Measurements from ENCODE around the gene SNTG2. TPM values are rescaled to one million over a fixed set of nuclear protein-coding genes. Genes with fewer than 3 reads are reported as not detected.

SNTG2 gene
- total and polyA plus RNA-seq, 10 of the 15 experiments (the other 5 are each of a cell fraction or from before 2014, with no cell fraction given), result not detected

DNA sequence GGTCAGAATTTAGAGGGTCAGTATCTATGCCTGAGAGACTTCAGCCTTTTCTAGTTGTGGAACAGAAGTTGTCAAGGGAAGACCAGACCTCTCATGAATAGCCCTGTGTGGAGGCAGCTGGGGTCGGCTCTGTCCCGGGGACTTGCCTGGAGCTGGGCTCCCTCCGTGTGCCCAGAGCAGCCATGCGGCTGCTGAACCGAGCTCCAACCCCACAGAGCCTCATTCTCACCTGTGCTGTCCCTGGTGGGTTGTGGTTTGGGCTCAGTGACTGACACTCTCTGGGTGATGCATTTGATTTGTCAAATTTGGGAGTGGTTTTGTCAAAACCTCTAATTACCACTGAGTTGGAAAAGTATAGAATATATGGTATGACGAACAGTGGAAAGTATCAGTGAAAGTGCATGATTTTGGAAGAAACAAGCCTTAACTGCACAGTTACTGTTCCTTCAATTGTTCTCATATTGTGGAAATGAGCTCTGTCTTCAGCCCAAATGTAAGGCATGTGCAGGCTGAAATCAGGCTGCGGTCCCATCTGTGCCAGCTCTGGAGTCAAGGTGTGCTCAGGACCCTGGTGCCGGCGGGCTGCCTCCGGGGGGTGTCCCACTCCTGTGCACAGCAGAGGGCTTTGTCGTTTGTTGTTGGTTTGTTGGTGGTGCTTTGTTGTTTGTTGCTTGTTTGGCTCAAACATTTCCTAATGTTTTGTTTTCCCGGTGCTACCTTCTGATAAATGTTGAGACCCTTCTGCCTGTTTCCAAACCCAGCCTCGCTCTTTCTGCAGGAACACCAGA lies 200.3 kb downstream of the SNTG2 start:
- ATAC-seq, result no peak
- H3K27ac ChIP-seq (ENCODE audit: control insufficient read depth, insufficient read depth), result no peak overlapping the region
- no peaks in the 10 kb centered on the region for H3K36me3 ChIP-seq (ENCODE audit: control insufficient read depth in 2 of 2, insufficient read depth in 2 of 2, low read length in 1 of 2)
- no peaks in the 10 kb centered on the region; the same call in 2 of the 3 replicates for H3K9me3 ChIP-seq (replicated peaks; ENCODE audit: control insufficient read depth, insufficient read depth, low read length)
- 36% methylated on average over 13 of the region's 13 CpGs for WGBS (ENCODE audit: insufficient coverage, insufficient replicate concordance, low lambda C conversion rate, missing lambda C conversion rate)
- no peaks in the 10 kb centered on the region for H3K4me1 ChIP-seq (ENCODE audit: control insufficient read depth, insufficient read depth, low read length)
- RAD21 ChIA-PET (ENCODE audit: unreplicated experiment), result no interaction called here
- H3K9ac ChIP-seq (ENCODE audit: control insufficient read depth, insufficient read depth, low read length), result no peak overlapping the region
- no peaks in the 10 kb centered on the region for H4K20me1 ChIP-seq (ENCODE audit: control insufficient read depth, insufficient read depth)
- TF ChIP-seq CEBPB (IDR thresholded peaks at IDR 0.05; ENCODE audit: borderline replicate concordance in 1 of 2, low read depth in 2 of 2, low read length in 2 of 2) (no peak), CBFB (IDR thresholded peaks at IDR 0.05; ENCODE audit: low read depth) (no peak)
- TF ChIP-seq, protein P1, sequence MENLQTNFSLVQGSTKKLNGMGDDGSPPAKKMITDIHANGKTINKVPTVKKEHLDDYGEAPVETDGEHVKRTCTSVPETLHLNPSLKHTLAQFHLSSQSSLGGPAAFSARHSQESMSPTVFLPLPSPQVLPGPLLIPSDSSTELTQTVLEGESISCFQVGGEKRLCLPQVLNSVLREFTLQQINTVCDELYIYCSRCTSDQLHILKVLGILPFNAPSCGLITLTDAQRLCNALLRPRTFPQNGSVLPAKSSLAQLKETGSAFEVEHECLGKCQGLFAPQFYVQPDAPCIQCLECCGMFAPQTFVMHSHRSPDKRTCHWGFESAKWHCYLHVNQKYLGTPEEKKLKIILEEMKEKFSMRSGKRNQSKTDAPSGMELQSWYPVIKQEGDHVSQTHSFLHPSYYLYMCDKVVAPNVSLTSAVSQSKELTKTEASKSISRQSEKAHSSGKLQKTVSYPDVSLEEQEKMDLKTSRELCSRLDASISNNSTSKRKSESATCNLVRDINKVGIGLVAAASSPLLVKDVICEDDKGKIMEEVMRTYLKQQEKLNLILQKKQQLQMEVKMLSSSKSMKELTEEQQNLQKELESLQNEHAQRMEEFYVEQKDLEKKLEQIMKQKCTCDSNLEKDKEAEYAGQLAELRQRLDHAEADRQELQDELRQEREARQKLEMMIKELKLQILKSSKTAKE (IDR thresholded peaks at IDR 0.05; ENCODE audit: low read depth, poor library complexity, severe bottlenecking), result no peak
- H3K4me3 ChIP-seq, result no peak overlapping the region
- no TSS peak for BruUV-seq (replicated peaks)
- no peaks in the 10 kb centered on the region for H3K79me2 ChIP-seq (ENCODE audit: control insufficient read depth, insufficient read depth, low read length)
- no peak overlapping the region for H2AFZ ChIP-seq (ENCODE audit: control insufficient read depth, low read depth, low read length)
- in situ Hi-C loops (cut with MboI) (no loop called here), intact Hi-C loops (cut with micrococcal nuclease; ENCODE audit: unreplicated experiment) (no loop called here)
- H3K27me3 ChIP-seq (replicated peaks in 1 of 2; ENCODE audit: control insufficient read depth in 2 of 2, insufficient read depth in 2 of 2, low read length in 1 of 2), result no peaks in the 10 kb centered on the region
- POLR2A ChIA-PET, result no interaction called here
- DNase-seq (ENCODE audit: low read depth, low spot score), result no peak
- no peak overlapping the region for H3K4me2 ChIP-seq (ENCODE audit: control insufficient read depth, insufficient read depth)
- SMC1A ChIA-PET (ENCODE audit: uncharacterized antibody, unreplicated experiment), result no interaction called here
- FAIRE-seq, result no peak
- CTCF ChIA-PET, result interaction anchor here (0.5 to 2.2 kb wide), 2 partner anchors 10 to 11 kb away, joined by 3 to 5 read pairs; no protein-coding TSS in a partner anchor

DNA sequence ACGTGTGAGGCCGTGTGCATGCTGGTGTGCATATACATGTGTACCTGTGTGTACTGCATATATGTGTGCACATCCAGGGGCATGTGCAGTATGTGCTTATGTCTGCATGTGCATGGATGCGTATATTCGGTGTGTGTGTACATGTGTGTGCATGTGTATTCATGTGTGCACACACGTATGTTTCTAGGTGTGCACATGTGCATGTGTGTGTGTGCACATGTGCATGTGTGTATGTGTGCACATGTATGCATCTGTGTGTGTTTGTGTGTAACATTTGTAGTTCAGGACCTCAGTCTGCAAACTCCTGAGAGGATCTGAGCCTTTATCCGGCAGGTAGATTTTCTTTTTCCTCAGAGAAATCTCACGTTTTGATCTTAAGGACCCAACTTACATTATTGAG lies 201.7 kb downstream of the SNTG2 start:
- POLR2A ChIA-PET, result no interaction called here
- FAIRE-seq (no peak), DNase-seq (ENCODE audit: low read depth, low spot score) (no peak), ATAC-seq (no peak)
- no peaks in the 10 kb centered on the region for H3K79me2 ChIP-seq (ENCODE audit: control insufficient read depth, insufficient read depth, low read length)
- RAD21 ChIA-PET (ENCODE audit: unreplicated experiment), result no interaction called here
- no peaks in the 10 kb centered on the region for H3K36me3 ChIP-seq (ENCODE audit: control insufficient read depth in 2 of 2, insufficient read depth in 2 of 2, low read length in 1 of 2)
- no peaks in the 10 kb centered on the region; the same call in 2 of the 3 replicates for H3K9me3 ChIP-seq (replicated peaks; ENCODE audit: control insufficient read depth, insufficient read depth, low read length)
- no peak overlapping the region for H3K4me2 ChIP-seq (ENCODE audit: control insufficient read depth, insufficient read depth)
- SMC1A ChIA-PET (ENCODE audit: uncharacterized antibody, unreplicated experiment), result no interaction called here
- no peaks in the 10 kb centered on the region for H3K4me1 ChIP-seq (ENCODE audit: control insufficient read depth, insufficient read depth, low read length)
- BruUV-seq (replicated peaks), result no TSS peak
- no peak overlapping the region for H3K4me3 ChIP-seq
- no peak overlapping the region for H3K9ac ChIP-seq (ENCODE audit: control insufficient read depth, insufficient read depth, low read length)
- H4K20me1 ChIP-seq (ENCODE audit: control insufficient read depth, insufficient read depth), result no peaks in the 10 kb centered on the region
- TF ChIP-seq NFXL1 (IDR thresholded peaks at IDR 0.05; ENCODE audit: borderline replicate concordance) (no peak), MEF2A (IDR thresholded peaks at IDR 0.05; ENCODE audit: insufficient read depth, low read depth, low read length) (no peak), CBFB (IDR thresholded peaks at IDR 0.05; ENCODE audit: low read depth) (no peak), ZNF24 (IDR thresholded peaks at IDR 0.05) (no peak), TCF12 (IDR thresholded peaks at IDR 0.05; ENCODE audit: low read depth, low read length) (no peak)
- TF ChIP-seq, protein P2, sequence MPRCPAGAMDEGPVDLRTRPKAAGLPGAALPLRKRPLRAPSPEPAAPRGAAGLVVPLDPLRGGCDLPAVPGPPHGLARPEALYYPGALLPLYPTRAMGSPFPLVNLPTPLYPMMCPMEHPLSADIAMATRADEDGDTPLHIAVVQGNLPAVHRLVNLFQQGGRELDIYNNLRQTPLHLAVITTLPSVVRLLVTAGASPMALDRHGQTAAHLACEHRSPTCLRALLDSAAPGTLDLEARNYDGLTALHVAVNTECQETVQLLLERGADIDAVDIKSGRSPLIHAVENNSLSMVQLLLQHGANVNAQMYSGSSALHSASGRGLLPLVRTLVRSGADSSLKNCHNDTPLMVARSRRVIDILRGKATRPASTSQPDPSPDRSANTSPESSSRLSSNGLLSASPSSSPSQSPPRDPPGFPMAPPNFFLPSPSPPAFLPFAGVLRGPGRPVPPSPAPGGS (IDR thresholded peaks at IDR 0.05; ENCODE audit: borderline replicate concordance, insufficient read depth, low read depth, low read length, poor library complexity, severe bottlenecking), result no peak
- CTCF ChIA-PET, result interaction anchor here (2.2 kb wide), 1 partner anchor 11 kb away, joined by 5 read pairs; no protein-coding TSS in a partner anchor
- in situ Hi-C loops (cut with MboI), result no loop called here
- intact Hi-C loops (cut with micrococcal nuclease; ENCODE audit: unreplicated experiment), result no loop called here
- no peak overlapping the region for H2AFZ ChIP-seq (ENCODE audit: control insufficient read depth, low read depth, low read length)
- no peak overlapping the region for H3K27ac ChIP-seq (ENCODE audit: control insufficient read depth, insufficient read depth)
- H3K27me3 ChIP-seq (replicated peaks in 1 of 2; ENCODE audit: control insufficient read depth in 2 of 2, insufficient read depth in 2 of 2, low read length in 1 of 2), result no peaks in the 10 kb centered on the region
- 19% methylated on average over 7 of the region's 7 CpGs for WGBS (ENCODE audit: insufficient coverage, insufficient replicate concordance, low lambda C conversion rate, missing lambda C conversion rate)
